GM04504 (cell line): ENCODE data around the gene C1orf210.

Source experiments
- DNase-seq: peaks from one replicate; pipeline ENCODE4 v3.0.0-alpha.2; 2012; ENCODE audit warnings: low read depth

C1orf210 gene

GRCh38 chr1:43247256-43247921, 38.0 kb downstream of the C1orf210 start:
- no peak for DNase-seq

DNA sequence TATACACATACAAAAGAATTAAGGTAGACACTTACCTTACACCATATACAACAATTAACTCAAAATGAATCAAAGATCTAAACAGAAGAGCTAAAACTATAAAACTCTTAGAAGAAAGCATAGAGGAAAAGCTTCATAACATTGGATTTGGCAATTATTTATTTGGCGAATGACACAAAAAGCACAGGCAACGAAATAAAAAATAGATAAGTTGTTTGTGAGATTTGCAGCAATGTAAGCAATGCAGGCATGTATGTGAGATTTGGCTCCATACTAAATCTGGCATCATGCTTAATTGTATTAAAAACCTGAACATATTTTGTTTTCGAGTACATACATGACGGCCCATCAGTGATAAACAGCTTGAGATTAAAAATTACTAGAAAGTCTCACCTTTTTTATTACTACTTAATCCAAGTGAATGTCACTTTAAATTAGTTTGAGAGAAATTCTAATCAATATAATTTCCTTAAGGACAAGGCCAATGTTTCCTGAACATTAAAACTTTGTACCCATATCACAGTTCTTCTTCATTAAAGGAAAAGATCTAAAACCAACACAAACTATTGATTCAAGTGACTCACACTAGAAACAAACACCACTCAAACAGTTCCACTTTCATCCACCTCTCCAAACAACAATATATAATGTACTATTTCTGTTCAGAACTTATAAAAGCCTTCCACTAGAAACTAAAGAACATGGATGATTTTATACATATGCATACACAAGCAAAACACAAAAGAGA, 38.7 kb downstream of the C1orf210 start:
- no peak for DNase-seq

- DNase-seq = no peak
These were observed 42.1 kb downstream of the C1orf210 start for GRCh38 chr1:43243299-43243698.

DNA sequence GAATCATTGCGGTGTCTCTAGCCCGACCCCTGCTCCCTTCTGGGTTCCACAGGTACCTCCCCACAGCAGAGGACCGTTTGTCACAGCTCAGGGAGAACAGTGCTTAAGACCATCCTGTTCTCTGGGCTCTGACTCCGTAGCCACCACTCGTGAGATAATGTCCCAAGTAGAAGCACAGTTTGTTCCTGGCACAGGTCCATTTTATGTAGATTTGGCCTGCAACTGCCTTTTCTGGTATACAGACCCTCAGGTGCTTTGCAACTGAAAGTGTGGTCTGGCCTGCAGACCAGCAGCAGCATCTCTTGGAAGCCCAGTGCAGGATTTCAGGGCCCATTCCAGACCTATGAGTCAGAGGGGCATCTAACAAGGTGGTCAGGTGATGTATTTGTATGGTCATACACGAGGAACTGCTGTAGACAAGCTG, 44.0 kb downstream of the C1orf210 start:
- DNase-seq = no peak

DNA sequence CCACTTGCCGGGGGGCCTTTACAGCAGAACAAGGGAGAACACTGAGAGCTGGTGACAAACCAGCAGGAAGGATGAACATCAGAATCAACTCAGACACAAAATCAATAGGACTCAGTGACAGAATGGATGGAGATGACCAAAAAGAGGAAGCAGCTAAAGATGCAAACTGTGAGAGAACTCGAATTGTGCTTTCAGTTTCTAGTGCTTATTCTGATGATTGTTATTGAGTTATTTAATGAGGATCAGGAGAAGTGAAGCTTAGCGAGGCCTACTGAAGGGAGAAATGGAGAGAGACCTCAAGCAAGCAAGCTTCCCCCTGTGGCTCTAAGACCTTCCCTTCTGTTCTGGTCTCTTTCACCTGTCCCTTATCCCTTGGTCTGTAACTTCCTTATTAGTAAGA, 45.9 kb downstream of the C1orf210 start:
- DNase-seq = no peak

- DNase-seq = no peak
These were observed 46.4 kb downstream of the C1orf210 start for GRCh38 chr1:43238991-43239469.

GRCh38 chr1:43238085-43238484, 47.3 kb downstream of the C1orf210 start:
- peak; percentile 32 for DNase-seq

DNA sequence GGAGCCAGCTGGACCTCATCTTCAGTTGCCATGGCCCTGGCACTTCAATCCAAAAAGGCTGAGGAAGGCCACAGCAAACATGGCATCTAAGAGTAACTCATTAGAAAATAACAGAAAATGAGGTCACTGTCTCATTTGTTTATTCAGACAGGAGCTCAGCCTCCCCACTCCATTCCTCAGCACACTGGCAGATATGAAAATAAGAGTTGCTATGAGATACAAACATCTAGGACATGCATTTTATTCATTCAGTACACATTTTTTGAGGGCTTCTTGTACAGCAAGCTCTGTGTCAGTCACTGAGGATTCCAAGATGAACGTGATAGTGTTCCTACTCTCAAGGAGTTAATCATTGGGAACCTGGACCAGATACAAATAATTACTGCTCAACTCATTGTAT, 48.3 kb downstream of the C1orf210 start:
- no peak for DNase-seq

DNA sequence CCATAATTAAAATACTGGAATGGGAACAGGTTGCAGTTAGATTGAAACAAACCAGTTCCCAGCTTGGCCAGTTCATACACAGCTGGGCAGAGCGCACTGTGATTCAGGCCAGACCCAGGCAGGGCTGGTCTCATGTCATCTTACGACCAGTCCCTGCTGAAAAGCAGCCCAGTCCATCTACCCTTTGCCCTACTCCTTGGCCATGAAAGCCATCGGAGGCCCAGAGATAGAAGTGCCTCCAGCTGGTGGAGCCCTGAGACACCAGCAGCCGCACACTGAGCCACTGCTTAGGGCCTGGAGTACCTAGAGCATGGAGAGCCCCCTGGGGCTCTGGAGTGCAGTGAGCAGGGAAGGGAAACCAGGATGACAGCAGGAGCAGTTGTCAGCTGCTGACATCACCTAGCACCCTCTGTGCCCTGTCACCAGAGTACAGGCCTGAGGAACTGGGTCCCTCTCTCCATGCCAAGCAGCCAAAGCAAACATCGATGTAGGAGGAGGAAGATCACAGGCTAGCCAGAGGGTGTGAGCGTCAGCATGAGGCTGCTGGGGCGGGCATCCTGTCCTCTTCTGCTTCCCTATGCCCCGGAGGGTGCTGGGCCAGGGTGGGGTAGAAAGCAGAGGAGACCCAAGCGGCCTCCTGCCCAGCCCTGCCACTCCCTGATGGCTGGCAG, 49.8 kb downstream of the C1orf210 start:
- DNase-seq = no peak

DNA sequence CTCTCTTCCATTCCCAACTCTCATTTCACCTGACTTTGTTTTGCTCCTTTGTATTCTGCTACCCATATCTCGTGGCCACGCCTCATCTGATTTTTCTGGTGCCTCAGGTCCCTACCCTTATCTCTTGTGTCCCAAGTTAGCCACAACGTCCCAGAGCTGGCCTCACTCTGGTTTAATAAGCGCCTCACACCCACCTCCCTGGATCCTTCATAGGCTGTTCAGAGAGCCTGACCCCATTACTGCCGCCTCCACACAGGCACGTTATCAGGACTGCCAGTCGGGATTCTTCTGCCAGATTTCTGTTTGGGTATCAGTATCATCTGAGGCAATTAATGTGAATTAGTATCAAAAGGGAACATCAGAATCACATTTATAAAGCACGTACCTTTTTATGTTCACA, 50.3 kb downstream of the C1orf210 start:
- DNase-seq = no peak

- DNase-seq = no peak
These were observed 51.1 kb downstream of the C1orf210 start for GRCh38 chr1:43234267-43234666.

DNA sequence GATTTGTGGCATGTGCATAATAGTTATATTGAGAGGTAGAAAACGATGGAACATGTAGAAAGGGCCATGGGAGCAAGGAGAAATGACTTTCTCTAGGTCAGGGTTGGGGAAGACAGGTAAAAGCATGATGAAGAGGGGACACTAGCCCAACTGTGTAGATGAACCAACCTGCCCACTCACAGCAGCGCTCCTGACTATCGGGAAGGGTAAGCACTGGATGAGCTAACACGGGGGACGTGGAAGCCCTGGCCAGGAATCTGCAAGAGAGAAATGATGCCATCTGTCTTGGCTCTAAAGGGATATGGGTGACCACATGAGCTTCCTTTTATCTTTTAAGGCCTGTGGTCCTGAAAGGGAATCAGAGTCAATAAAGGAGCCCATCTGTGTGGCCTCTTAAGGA, 51.8 kb downstream of the C1orf210 start:
- DNase-seq = no peak

DNA sequence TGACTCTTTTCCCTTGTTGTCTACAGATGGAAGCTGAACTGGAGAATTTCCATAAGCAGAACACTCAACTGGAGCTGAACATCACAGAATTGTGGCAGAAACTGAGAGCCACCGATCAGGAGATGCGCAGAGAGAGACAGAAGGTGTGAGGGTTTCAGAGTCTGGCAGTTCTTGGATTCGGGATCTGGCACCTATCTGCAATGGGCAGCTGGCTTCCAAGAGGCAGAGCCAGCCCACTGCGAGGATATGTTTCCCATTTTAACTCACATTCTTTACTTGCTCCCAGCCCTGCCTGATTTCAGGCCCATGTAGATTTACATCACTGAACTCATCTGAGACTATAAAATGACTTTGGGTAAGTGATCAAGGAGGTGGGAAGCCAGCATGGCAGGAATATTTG, 52.9 kb downstream of the C1orf210 start:
- DNase-seq = no peak

- DNase-seq = peak; percentile 27
These were observed 53.3 kb downstream of the C1orf210 start for GRCh38 chr1:43232074-43232473.
